ENCODE data around the gene ELFN2.
A peak's percentile ranks its signal among the peaks of the same experiment; 100 is the strongest.

ELFN2 gene

DNA sequence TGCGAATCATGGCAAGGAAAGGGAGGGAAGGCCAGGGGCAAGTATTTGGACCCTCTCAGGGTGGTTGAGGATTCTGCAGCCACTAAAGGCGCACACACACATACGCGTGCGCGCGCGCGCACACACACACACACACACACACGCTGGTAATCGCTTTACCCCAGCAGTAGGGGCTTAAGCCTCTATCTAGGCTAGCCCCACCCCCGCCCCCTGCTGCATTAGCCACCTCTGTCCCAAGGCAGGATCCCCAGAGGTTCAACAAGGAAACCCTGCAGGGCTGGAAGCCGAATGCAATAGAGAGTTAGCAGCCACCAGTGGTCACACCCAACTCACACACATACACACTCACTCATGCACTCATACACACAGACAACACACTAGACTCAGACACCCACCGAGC, 28.6 kb upstream of the ELFN2 start:
- DNase-seq (ENCODE audit: low spot score) = no peak

- peak; percentile 64 for DNase-seq (ENCODE audit: low spot score)
Measured at GRCh38 chr22:37454857-37455686, 27.8 kb upstream of the ELFN2 start.

DNA sequence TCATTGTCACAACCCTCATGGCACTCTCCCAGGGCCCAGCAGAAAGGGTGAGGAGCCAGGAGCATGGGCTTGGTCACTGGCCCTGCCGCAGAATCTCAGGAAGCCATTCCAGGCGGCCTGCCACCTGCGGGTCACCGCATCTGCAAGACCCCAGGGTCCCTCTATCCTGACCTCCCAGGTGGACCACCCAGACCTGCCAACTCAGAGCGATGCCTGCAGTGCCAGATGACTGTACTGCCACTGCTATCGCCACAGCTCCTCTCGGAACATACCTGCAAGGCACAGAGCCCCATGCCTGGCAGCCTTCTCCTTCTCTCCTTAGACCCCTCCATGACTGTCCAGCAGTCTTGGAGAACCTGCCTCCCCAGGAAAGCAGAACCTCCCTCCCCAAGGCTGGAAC, 26.4 kb upstream of the ELFN2 start:
- no peak for DNase-seq (ENCODE audit: low spot score)

DNA sequence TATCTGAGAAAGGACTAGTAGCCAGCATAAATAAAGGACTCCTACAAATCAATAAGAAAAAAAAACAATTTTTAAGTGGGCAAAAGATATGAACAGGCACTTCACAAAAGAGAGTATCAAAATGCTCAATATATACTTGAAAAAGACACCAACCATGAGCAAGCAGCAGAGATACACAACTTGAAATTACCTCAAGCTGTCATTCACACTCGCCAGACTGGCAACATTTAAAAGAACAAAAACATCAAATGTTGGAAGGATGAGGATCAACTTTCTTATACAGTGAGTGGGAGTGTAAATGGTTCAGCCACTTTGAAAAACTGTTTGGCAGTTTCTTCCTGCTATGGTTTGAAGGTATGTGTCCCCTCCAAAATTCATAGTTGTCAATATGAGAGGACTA, 23.9 kb upstream of the ELFN2 start:
- DNase-seq (ENCODE audit: low spot score) = no peak

DNA sequence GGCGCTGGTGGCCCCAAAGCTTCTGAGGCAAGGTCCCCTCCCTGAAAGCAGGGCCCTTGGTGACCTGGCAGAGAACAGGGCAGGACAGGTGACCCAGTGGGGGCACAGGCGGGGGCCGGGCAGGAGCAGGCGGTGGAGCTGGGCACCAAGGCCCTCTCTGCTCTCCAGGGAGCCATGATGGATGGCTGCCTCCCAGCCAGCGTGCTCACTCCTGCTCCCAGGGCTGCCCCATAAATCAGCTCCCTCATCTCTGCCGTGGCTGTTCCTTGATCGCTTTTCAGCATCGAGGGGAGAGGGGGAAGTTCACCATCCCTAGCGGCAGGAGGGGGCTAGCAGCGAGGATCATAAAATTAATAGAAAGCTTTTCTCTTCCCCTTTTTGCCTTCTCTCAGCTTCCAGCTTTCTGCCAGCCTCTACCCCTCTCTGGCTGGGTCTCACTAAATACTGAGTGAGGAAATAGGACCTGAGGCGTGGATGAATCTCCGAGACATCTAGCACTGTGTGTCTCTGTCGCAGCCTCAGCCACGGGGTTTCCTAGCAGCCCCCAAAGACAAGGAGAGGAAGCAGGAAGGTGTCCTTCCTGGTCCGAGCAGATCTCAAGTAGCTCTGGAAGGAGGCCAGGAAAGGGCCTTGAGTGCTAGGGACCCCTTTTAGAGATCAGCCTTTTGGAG, 22.2 kb upstream of the ELFN2 start:
- no peak for DNase-seq (ENCODE audit: low spot score)

DNA sequence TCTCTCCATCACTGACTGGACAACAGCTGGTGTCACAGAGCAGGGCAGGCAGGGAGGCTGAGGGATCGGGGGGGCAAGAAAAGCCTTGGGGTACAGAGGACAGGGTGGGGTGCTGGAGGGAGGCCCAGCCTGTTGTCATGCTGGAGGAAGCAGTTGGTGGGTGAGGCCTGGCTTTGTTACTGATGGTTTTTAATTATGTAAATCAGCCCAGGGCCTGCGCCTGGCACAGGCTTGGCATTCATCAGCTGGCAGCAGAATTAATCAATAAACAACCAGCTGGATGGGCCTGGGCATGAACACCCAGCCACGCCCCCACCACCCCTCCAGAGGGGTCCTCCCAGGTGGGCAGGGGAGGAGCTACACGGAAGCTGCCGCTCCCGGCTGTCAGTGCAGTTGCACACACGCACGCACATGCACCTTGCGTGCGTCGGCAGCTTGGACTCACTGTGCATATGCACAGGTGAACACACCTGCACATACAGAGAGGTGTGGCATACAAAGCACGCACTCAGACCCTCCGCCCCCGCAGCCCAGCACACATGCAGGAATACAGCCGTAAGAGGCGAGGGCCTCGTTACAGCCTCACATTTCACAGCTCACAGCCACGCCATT, 21.3 kb upstream of the ELFN2 start:
- no peak for DNase-seq (ENCODE audit: low spot score)

GRCh38 chr22:37445501-37445900, 18.2 kb upstream of the ELFN2 start:
- no peak for DNase-seq (ENCODE audit: low spot score)

DNA sequence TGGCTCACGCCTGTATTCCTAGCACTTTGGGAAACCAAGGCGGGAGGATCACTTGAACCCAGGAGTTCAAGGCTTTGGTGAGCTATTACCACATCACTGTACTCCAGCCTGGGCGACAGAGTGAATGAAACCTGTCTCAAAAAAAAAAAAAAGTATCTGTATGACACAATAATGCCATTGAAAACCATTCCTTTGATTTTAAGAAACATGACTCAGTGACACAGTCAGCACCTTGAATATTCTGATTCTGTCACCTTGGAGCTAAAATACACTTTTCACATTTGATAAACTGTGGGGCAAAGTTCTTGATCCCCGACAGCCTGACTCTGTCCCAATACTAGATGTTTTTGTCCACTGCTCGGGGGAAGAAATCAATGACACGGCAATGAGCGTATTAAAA, 16.7 kb upstream of the ELFN2 start:
- no peak for DNase-seq (ENCODE audit: low spot score)

DNA sequence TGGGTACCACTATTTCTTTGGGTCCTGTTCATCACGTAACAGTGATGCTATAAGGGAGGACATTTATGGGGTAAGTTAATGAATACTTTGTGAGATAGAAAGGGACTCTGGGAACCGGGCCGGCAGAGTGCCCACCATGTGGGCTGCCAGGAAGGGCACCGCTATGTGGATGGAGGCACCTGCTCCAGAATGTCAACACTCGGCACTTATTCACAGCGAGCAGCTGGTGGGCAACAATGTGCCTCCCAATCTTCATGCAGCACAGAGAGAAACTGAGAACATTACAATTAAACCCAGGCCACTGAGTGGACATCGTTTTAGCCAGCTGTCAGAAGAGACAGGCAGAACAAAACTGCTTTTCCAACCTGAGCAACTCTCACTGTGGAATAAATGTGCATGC, 15.8 kb upstream of the ELFN2 start:
- DNase-seq (ENCODE audit: low spot score) = no peak

GRCh38 chr22:37442537-37442936, 15.3 kb upstream of the ELFN2 start:
- no peak for DNase-seq (ENCODE audit: low spot score)

DNA sequence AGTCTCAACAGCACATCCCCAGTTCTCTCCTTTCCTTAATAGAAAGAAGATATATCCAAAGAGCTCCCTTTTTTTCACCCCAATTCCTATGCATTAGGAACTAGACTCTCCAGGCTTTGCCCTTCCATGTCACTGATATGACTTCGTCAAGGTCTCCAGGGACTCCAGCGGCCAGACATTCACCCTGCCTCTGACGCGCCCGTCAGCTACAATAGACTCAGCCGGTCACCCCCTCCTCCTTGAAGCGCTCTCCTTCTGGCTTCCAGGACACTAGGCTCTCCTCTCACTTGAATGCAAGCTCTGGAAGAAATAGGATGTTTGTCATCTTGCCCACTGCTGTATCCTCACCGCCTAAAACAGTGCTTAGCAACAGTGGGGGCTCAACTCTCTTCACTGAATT, 14.9 kb upstream of the ELFN2 start:
- DNase-seq (ENCODE audit: low spot score) = no peak

DNA sequence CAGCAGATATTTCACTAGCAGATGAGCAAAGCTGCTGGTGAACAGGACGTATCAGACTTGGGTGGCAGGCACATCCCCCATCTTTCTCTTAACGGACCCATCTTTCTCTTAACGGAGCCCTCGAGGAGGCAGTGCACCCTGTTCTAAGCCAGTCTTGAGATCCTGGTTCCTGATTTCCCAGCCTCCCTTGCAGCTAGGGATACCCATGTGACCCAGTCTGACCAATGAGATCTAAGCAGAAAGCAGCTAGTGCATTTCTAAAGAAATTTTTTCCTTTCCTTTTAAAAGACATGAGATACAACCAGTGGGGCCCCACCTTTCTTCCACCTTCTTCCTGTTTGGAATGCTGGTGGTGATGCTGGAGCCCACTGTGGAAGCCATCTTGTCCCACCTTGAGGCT, 13.6 kb upstream of the ELFN2 start:
- no peak for DNase-seq (ENCODE audit: low spot score)

- no peak for DNase-seq (ENCODE audit: low spot score)
Measured at GRCh38 chr22:37439347-37439746, 12.1 kb upstream of the ELFN2 start.

- DNase-seq (ENCODE audit: low spot score) = no peak
Measured at GRCh38 chr22:37435970-37436603, 8.8 kb upstream of the ELFN2 start.

DNA sequence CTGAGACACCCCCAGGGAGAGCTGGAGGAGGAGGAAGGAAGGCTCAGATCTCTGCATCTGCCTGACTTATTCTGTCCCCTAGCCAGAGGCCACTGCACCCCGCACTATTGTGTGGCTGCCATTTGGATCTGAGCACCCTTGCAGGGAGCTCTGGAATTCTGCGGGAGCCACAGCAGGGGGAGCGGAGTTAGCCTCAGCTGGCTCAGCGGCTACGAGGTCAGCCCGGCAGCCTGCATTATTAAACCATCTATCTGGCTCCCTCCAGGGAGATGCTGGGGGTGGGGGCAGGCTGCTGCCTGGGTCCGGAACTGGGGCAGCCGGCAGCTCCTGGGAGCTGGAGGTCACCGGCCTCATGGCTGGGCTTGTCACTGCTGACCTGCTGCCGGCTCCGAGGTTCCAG, 6.5 kb upstream of the ELFN2 start:
- DNase-seq (ENCODE audit: low spot score) = no peak

- DNase-seq (ENCODE audit: low spot score) = no peak
Measured at GRCh38 chr22:37432708-37433054, 5.4 kb upstream of the ELFN2 start.

DNA sequence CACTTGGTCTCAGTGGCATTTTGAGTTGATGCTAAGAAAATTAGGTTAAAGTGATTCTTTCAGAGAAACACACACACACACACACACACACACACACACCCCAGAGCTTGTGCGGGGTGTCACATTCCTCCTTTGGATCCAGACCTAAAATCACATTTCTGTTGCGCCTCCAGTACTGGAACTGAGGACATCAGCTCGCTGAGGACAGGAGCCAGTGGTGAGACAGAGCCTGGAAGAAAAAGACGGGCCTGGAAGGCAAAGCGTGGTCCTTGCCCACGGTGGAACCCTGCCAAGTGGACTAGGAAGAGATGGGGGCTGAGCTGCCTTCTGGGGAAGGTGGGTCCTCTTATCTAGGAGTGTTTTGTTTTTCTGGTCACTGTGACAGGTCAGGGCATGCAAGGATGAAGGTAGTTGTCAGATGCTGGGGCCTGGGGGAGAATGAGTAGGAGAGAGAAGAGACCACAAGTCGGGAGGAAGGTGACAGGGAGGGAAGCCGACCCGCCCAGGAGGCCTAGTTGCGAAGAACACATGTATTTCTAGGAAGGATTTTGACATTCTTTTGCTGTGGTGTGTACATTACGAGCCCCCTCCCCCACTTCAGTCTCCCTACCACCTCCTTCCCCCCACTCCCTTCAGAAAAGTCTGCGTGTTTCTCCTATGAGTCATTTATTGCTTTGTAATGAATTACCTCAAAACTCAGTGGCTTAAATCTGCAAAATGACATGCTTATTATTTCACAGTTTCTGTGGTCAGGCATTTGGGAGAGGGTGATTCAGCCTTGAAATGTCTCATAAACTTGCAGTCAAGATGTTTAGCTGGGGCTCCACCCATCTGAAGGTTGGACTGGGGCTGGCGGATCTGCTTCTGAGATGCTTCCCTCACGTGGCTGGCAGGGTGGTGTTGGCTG, 4.8 kb upstream of the ELFN2 start:
- DNase-seq (ENCODE audit: low spot score) = peak; percentile 87

GRCh38 chr22:37431366-37431765, 4.1 kb upstream of the ELFN2 start:
- peak; percentile 13 for DNase-seq (ENCODE audit: low spot score)

DNA sequence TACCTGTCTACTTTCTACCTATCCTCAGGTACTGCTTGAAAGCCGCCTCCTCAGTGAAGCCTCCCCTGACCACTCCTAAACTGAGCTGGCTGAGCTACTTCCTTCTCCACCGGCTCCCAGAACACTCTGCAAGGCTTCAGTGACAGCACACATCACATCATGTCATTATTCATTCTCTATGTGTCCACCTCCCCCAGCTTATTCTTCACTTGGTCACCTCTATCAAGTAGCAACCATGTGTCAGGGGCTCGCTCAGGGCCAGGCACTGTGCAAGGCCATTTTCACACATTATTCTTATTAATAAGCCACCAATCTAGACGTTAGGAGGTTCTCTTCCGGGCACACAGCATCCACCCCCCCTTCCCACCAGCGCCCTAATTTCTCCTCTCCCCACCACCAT, 3.7 kb upstream of the ELFN2 start:
- no peak for DNase-seq (ENCODE audit: low spot score)

GRCh38 chr22:37428649-37429586, 1.6 kb upstream of the ELFN2 start:
- peak; percentile 78 for DNase-seq (ENCODE audit: low spot score)

Data from AG08396 (cell line).